WTC11 (cell line): ENCODE results near the gene GALNT18. TPM values are rescaled to one million over a fixed set of nuclear protein-coding genes. Genes with fewer than 3 reads are reported as not detected.

Experiments used
- ATAC-seq: fragments of 200-7000 bp; cut with Tn5 transposase; 2 replicates; pipeline ENCODE4 v1.10.0; 2021; ENCODE audit warnings: mild to moderate bottlenecking, moderate library complexity
- CTCF ChIA-PET: fragments of 300-600 bp; sonication (Branson Sonifier 250); formaldehyde crosslinking; loops from one replicate; lab custom pipeline; 2021; ENCODE audit warnings: antibody characterized with exemption; lab: Charles Lee
- POLR2A ChIA-PET: fragments of 350-600 bp; sonication (Branson Sonifier 250); formaldehyde crosslinking; loops from one replicate; lab custom pipeline; 2021; ENCODE audit warnings: antibody characterized with exemption; lab: Charles Lee
- DNase-seq: peaks from one replicate; pipeline ENCODE4 v3.0.0; 2021; ENCODE audit warnings: low spot score
- H3K27ac Mint-ChIP-seq: 2 replicates; pipeline ENCODE4 v1.8.0; 2021; ENCODE audit warnings: mixed read lengths
- H3K27me3 Mint-ChIP-seq: 2 replicates; pipeline ENCODE4 v1.8.0; 2021; ENCODE audit warnings: low read depth, mild to moderate bottlenecking, moderate library complexity, mixed read lengths
- H3K36me3 Mint-ChIP-seq: 2 replicates; pipeline ENCODE4 v1.8.0; 2021; ENCODE audit warnings: mixed read lengths
- H3K4me1 Mint-ChIP-seq: 2 replicates; pipeline ENCODE4 v1.8.0; 2022; ENCODE audit warnings: mixed read lengths
- H3K4me3 Mint-ChIP-seq: 2 replicates; pipeline ENCODE4 v1.8.0; 2021; ENCODE audit warnings: mild to moderate bottlenecking, moderate library complexity, mixed read lengths
- H3K9me3 Mint-ChIP-seq: 2 replicates; pipeline ENCODE4 v1.8.0; 2021; ENCODE audit warnings: mixed read lengths
- AR ChIP-seq: fragments of 250-450 bp; sonication (Bioruptor Pico); IDR thresholded peaks from 2 replicates; pipeline ENCODE4 v1.9.0; 2021; ENCODE audit warnings: mild to moderate bottlenecking
- ATF1 ChIP-seq: sonication (generic); formaldehyde crosslinking; IDR thresholded peaks from 2 replicates; pipeline ENCODE4 v1.8.1; 2023; ENCODE audit warnings: mild to moderate bottlenecking, moderate library complexity, missing genetic modification reagents
- CBFB ChIP-seq: sonication (generic); formaldehyde crosslinking; IDR thresholded peaks from 2 replicates; pipeline ENCODE4 v1.8.1; 2022; ENCODE audit warnings: mild to moderate bottlenecking, low read depth, missing genetic modification reagents
- ERG ChIP-seq: fragments of 250-450 bp; sonication (Bioruptor Pico); IDR thresholded peaks from 2 replicates; pipeline ENCODE4 v1.8.0; 2021; ENCODE audit warnings: mild to moderate bottlenecking
- IRF2 ChIP-seq: sonication (generic); formaldehyde crosslinking; IDR thresholded peaks from 2 replicates; pipeline ENCODE4 v1.8.0; 2022; ENCODE audit warnings: low read depth, missing genetic modification reagents, borderline replicate concordance
- NFATC4 ChIP-seq: fragments of 250-450 bp; sonication (Bioruptor Pico); IDR thresholded peaks from 2 replicates; pipeline ENCODE4 v1.9.0; 2021; ENCODE audit warnings: mild to moderate bottlenecking
- NR1H2 ChIP-seq: sonication (generic); formaldehyde crosslinking; IDR thresholded peaks from 2 replicates; pipeline ENCODE4 v1.9.0; 2021; ENCODE audit warnings: mild to moderate bottlenecking, moderate library complexity, missing genetic modification reagents
- PREB ChIP-seq: sonication (generic); formaldehyde crosslinking; IDR thresholded peaks from 2 replicates; pipeline ENCODE4 v1.8.1; 2022; ENCODE audit warnings: mild to moderate bottlenecking, missing genetic modification reagents, moderate library complexity, borderline replicate concordance
- SMAD3 ChIP-seq: sonication (generic); formaldehyde crosslinking; IDR thresholded peaks from 2 replicates; pipeline ENCODE4 v1.8.0; 2022; ENCODE audit warnings: missing genetic modification reagents, mild to moderate bottlenecking, borderline replicate concordance
- SOX15 ChIP-seq: fragments of 250-450 bp; sonication (Bioruptor Pico); IDR thresholded peaks from 2 replicates; pipeline ENCODE4 v1.9.0; 2021; ENCODE audit warnings: mild to moderate bottlenecking
- STAT6 ChIP-seq: sonication (generic); formaldehyde crosslinking; conservative IDR thresholded peaks from 2 replicates; pipeline ENCODE4 v1.8.1; 2023; ENCODE audit warnings: mild to moderate bottlenecking, low read depth, missing genetic modification reagents, moderate library complexity
- TP53 ChIP-seq: sonication (generic); formaldehyde crosslinking; IDR thresholded peaks from 2 replicates; pipeline ENCODE4 v1.8.1; 2023; ENCODE audit warnings: mild to moderate bottlenecking, missing genetic modification reagents
- USF2 ChIP-seq: sonication (generic); formaldehyde crosslinking; IDR thresholded peaks from 2 replicates; pipeline ENCODE4 v1.8.1; 2023; ENCODE audit warnings: mild to moderate bottlenecking, missing genetic modification reagents, moderate library complexity
- ZBTB21 ChIP-seq: sonication (generic); formaldehyde crosslinking; IDR thresholded peaks from 2 replicates; pipeline ENCODE4 v1.8.1; 2023; ENCODE audit warnings: mild to moderate bottlenecking, missing genetic modification reagents, borderline replicate concordance
- ZNF671 ChIP-seq: fragments of 250-450 bp; sonication (Bioruptor Pico); IDR thresholded peaks from 2 replicates; pipeline ENCODE4 v1.8.0; 2021; ENCODE audit warnings: mild to moderate bottlenecking
- total RNA-seq: library from RNA; stranded (reverse); gene quantifications from 3 replicates; pipeline ENCODE4 v1.2.3, GENCODE V29; 2021
- TF ChIP-seq, protein P1 (sequence below): sonication (generic); formaldehyde crosslinking; IDR thresholded peaks from 2 replicates; pipeline ENCODE4 v1.8.0; 2023; ENCODE audit warnings: mild to moderate bottlenecking, missing genetic modification reagents
- TF ChIP-seq, protein P2 (sequence below): fragments of 250-450 bp; sonication (Bioruptor Pico); IDR thresholded peaks from 2 replicates; pipeline ENCODE4 v1.9.0; 2021; ENCODE audit warnings: moderate library complexity, mild to moderate bottlenecking, inconsistent platforms, borderline replicate concordance
- TF ChIP-seq, protein P3 (sequence below): fragments of 250-450 bp; sonication (Bioruptor Pico); IDR thresholded peaks from 2 replicates; pipeline ENCODE4 v2.1.2; 2022; ENCODE audit warnings: mild to moderate bottlenecking, moderate library complexity

Gene GALNT18
- total RNA-seq, 1 experiment from 2014 or later, result 5.0 TPM

DNA sequence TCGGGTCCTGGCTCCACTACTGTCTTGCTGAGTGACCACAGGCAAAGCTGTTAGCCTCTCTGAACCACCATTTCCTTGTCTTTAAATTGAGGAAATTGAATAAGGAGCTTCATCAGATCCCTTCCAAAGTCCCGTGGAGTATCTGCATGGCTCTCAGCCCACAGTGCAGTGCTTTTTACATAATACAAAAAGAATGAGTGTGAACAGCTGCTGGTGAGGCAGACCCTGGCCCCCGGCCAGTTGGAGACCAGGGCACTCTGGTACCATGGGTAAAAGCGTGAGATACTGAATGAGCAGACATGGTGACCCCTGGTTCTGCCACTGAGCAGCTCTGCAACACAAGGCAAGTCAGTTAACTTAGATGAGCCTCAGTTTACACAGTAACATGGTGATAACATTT lies 86.8 kb downstream of the GALNT18 start (continued):
- TF ChIP-seq, protein P1, sequence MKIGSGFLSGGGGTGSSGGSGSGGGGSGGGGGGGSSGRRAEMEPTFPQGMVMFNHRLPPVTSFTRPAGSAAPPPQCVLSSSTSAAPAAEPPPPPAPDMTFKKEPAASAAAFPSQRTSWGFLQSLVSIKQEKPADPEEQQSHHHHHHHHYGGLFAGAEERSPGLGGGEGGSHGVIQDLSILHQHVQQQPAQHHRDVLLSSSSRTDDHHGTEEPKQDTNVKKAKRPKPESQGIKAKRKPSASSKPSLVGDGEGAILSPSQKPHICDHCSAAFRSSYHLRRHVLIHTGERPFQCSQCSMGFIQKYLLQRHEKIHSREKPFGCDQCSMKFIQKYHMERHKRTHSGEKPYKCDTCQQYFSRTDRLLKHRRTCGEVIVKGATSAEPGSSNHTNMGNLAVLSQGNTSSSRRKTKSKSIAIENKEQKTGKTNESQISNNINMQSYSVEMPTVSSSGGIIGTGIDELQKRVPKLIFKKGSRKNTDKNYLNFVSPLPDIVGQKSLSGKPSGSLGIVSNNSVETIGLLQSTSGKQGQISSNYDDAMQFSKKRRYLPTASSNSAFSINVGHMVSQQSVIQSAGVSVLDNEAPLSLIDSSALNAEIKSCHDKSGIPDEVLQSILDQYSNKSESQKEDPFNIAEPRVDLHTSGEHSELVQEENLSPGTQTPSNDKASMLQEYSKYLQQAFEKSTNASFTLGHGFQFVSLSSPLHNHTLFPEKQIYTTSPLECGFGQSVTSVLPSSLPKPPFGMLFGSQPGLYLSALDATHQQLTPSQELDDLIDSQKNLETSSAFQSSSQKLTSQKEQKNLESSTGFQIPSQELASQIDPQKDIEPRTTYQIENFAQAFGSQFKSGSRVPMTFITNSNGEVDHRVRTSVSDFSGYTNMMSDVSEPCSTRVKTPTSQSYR (CRISPR knock-in tag), result no peak
- TF ChIP-seq USF2 (CRISPR knock-in tag) (no peak), STAT6 (no peak), ATF1 (CRISPR knock-in tag) (no peak)

DNA sequence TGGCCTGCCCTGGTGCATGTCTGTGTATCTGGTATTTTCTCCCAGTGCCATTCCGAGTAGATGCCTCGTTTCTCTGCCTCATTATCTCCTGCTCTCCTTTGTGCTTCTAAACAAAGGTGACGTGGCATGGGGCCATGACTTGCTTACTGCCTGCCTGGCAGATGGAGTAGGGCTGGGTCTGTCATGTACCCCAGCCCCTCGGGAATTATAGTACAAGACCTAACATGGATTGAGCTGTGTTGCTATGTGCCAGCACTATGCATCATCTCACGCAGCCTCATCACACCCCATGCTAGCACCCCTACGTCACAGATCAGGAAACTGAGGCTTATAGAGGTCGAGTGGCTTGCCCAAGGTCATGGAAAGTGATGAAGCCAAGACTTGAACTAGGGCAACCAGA lies 88.1 kb downstream of the GALNT18 start:
- CTCF ChIA-PET, result no interaction called here
- no peaks in the 10 kb centered on the region for H3K9me3 Mint-ChIP-seq
- TF ChIP-seq, protein P2, sequence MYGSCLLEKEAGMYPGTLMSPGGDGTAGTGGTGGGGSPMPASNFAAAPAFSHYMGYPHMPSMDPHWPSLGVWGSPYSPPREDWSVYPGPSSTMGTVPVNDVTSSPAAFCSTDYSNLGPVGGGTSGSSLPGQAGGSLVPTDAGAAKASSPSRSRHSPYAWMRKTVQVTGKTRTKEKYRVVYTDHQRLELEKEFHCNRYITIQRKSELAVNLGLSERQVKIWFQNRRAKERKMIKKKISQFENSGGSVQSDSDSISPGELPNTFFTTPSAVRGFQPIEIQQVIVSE, result no peak
- TF ChIP-seq NFATC4 (no peak), SOX15 (CRISPR knock-in tag) (no peak), CBFB (CRISPR knock-in tag) (no peak), SMAD3 (no peak), ERG (CRISPR knock-in tag) (no peak), AR (no peak), ZBTB21 (CRISPR knock-in tag) (no peak), NR1H2 (CRISPR knock-in tag) (no peak), PREB (CRISPR knock-in tag) (no peak), TP53 (no peak), ZNF671 (CRISPR knock-in tag) (no peak), IRF2 (no peak)
- TF ChIP-seq, protein P1 (CRISPR knock-in tag), result no peak
- TF ChIP-seq, protein P3, sequence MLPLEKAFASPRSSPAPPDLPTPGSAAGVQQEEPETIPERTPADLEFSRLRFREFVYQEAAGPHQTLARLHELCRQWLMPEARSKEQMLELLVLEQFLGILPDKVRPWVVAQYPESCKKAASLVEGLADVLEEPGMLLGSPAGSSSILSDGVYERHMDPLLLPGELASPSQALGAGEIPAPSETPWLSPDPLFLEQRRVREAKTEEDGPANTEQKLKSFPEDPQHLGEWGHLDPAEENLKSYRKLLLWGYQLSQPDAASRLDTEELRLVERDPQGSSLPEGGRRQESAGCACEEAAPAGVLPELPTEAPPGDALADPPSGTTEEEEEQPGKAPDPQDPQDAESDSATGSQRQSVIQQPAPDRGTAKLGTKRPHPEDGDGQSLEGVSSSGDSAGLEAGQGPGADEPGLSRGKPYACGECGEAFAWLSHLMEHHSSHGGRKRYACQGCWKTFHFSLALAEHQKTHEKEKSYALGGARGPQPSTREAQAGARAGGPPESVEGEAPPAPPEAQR (CRISPR knock-in tag), result no peak
- no peak for DNase-seq
- ATAC-seq, result no peak
- POLR2A ChIA-PET, result no interaction called here
- H3K27me3 Mint-ChIP-seq, result no peaks in the 10 kb centered on the region
- no peak overlapping the region for H3K27ac Mint-ChIP-seq
- H3K4me3 Mint-ChIP-seq, result no peak overlapping the region
- H3K36me3 Mint-ChIP-seq, result no peaks in the 10 kb centered on the region
- H3K4me1 Mint-ChIP-seq, result peaks cover 10% of the 10 kb centered on the region
